Esophagus squamous epithelium (tissue), 5 donors: ENCODE results near the gene ACAP1. TPM values are rescaled to one million over a fixed set of nuclear protein-coding genes. Genes with fewer than 3 reads are reported as not detected.
A peak's percentile ranks its signal among the peaks of the same experiment; 100 is the strongest.

Experiments
- DNase-seq: peaks from one replicate; lab custom pipeline; 2025; lab: John Stamatoyannopoulos, UW
- H3K27ac ChIP-seq, 4 donors: fragments of 200-600 bp; sonication (generic); one replicate each; pipeline ENCODE4 v1.5.1; 2016 to 2019; ENCODE audit warnings: mild to moderate bottlenecking in 1 of 4
- H3K27me3 ChIP-seq, 4 donors: fragments of 200-600 bp; sonication (generic); 1 replicate in 3 of 4; 2 replicates in 1 of 4; pipeline versions ENCODE4 v1.5.1 to v1.6.0; 2017 to 2021; ENCODE audit warnings: antibody characterized with exemption in 1 of 4
- H3K36me3 ChIP-seq, 3 donors: fragments of 200-600 bp; sonication (generic); one replicate each; pipeline ENCODE4 v1.5.1; 2016 to 2019
- H3K4me1 ChIP-seq, 3 donors: fragments of 200-600 bp; sonication (generic); one replicate each; pipeline ENCODE4 v1.5.1; 2017 to 2019
- H3K4me3 ChIP-seq, 4 donors: fragments of 200-600 bp; sonication (generic); 1 replicate in 3 of 4; 2 replicates in 1 of 4; pipeline ENCODE4 v1.5.1; 2016 to 2019; ENCODE audit warnings: mild to moderate bottlenecking in 2 of 4, moderate library complexity in 1 of 4
- H3K9me3 ChIP-seq, 3 donors: fragments of 200-600 bp; sonication (generic); one replicate each; pipeline ENCODE4 v1.5.1; 2016 to 2019
- POLR2A ChIP-seq, 4 donors: fragments of 450-650 bp; IDR thresholded peaks; one replicate each; pipeline ENCODE4 v1.6.1; 2017; ENCODE audit warnings: antibody characterized with exemption in 4 of 4, mild to moderate bottlenecking in 4 of 4, moderate library complexity in 3 of 4
- WGBS, 2 donors: methylation state at CpG; one replicate each; pipeline ENCODE4 v1.1.5; 2018; 5-methylcytosine and 5-hydroxymethylcytosine counted together
- intact Hi-C: fragments of 100-400 bp; cut with DNase I; formaldehyde crosslinking; loops from one replicate; pipeline ENCODE4 v1.15.0; 2022
- total RNA-seq, 4 donors: library from RNA; depleted of rRNA; stranded (reverse); fragments of >200 nt; gene quantifications; one replicate each; pipeline ENCODE4 v1.1.0, GENCODE V29; 2016
- TF ChIP-seq, protein P1 (sequence below), 6 experiments: fragments of 450-650 bp in 4 of 6; fragments of 200-600 bp in 2 of 6; sonication (generic) in 2 of 6; IDR thresholded peaks; one replicate each; pipeline ENCODE4 v1.5.1; 2016 to 2019; ENCODE audit warnings: antibody characterized with exemption in 6 of 6, mild to moderate bottlenecking in 4 of 6, moderate library complexity in 4 of 6
- donor health status: DM: yes; HTN: yes; CAD: no.

The ACAP1 gene
- total RNA-seq, 4 donors from 2014 or later = 3.2 to 5.5 (median 3.8) TPM

DNA sequence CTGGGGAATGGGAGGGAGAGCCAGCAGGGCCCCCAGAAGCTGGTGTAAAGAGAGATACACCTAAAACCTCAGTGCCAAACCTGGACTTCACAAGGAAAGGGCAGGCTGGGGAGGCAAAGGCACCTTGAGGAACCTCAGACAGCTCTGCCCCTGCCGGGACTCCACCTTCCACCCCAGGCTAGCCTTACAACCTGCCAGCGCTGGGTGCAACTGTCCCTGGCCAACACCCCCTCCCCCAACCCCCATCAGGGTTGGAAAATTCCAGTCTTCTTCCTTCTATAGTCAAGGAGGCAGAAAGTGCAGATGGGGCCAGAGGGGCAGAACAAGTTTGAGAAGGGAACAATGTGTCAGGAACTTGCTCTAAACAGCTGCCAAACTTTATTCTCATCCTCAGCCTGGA, 44.1 kb upstream of the ACAP1 start:
- peak overlapping the region; percentile 52 to 84 (median 67) for H3K27ac ChIP-seq
- no peaks in the 10 kb centered on the region for H3K36me3 ChIP-seq
- H3K27me3 ChIP-seq = peaks cover 0 to 71% (median 0%) of the 10 kb centered on the region in 4 donors
- TF ChIP-seq, protein P1, sequence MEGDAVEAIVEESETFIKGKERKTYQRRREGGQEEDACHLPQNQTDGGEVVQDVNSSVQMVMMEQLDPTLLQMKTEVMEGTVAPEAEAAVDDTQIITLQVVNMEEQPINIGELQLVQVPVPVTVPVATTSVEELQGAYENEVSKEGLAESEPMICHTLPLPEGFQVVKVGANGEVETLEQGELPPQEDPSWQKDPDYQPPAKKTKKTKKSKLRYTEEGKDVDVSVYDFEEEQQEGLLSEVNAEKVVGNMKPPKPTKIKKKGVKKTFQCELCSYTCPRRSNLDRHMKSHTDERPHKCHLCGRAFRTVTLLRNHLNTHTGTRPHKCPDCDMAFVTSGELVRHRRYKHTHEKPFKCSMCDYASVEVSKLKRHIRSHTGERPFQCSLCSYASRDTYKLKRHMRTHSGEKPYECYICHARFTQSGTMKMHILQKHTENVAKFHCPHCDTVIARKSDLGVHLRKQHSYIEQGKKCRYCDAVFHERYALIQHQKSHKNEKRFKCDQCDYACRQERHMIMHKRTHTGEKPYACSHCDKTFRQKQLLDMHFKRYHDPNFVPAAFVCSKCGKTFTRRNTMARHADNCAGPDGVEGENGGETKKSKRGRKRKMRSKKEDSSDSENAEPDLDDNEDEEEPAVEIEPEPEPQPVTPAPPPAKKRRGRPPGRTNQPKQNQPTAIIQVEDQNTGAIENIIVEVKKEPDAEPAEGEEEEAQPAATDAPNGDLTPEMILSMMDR (IDR thresholded peaks at IDR 0.05) = no peak
- no peak for TF ChIP-seq POLR2A (IDR thresholded peaks at IDR 0.05)
- no peak overlapping the region for H3K4me3 ChIP-seq
- H3K9me3 ChIP-seq = no peaks in the 10 kb centered on the region
- 20 to 40% methylated on average over 1 of the region's 2 CpGs for WGBS, 2 donors
- H3K4me1 ChIP-seq = peaks cover 32 to 57% (median 37%) of the 10 kb centered on the region in 3 donors
- intact Hi-C loops = no loop called here
- no peak for DNase-seq

DNA sequence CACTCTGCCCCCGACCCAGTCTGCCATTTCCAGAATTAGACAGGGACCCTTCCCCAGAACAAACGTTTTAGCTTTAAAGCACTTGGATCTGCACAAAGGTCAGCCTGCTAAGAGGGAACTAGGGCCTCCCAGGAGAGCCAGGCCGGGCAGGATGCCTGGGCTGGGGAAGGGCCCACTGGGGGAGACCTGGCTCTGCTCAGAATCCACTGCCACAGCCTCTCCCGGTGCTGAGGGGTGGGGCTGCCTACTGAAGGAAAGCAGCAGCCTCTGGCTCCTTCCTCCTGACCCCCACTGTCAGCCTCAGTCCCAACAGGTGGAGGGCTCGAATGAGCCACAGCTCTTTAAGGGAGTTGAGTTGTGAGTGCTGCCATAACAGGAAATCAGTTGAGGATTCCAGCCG, 43.6 kb upstream of the ACAP1 start:
- Histone ChIP-seq H3K27ac (peak overlapping the region; percentile 52 to 84 (median 67)), H3K4me1 (peaks cover 32 to 57% (median 37%) of the 10 kb centered on the region in 3 donors), H3K36me3 (no peaks in the 10 kb centered on the region), H3K27me3 (peaks cover 0 to 70% (median 0%) of the 10 kb centered on the region in 4 donors), H3K4me3 (no peak overlapping the region), H3K9me3 (no peaks in the 10 kb centered on the region)
- no peak for DNase-seq
- WGBS, 2 donors = 4 to 24% methylated on average over 3 to 4 of the region's 6 CpGs
- intact Hi-C loops = no loop called here
- TF ChIP-seq, protein P1 (IDR thresholded peaks at IDR 0.05) = no peak
- TF ChIP-seq POLR2A (IDR thresholded peaks at IDR 0.05) = no peak

DNA sequence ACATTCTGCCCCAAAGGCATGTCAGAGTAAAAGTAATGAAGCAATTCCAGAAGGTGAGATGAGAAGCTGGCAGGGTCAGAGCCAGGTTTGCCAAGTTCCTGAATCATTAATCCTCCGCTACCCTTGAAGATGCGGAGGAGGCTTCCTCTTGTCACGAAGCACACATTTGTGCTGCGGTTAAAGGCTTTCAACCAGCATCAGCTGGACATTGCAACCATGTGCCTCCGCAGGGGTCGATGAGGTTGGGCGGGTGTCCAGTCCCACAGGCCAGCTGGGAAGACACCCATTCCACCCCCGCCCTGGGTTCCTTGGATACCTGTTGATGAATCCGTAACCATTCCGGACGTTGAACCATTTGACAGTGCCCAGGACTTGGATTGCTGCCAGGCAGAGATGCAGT, 43.2 kb upstream of the ACAP1 start:
- H3K4me1 ChIP-seq = peaks cover 32 to 57% (median 37%) of the 10 kb centered on the region in 3 donors
- H3K4me3 ChIP-seq = no peak overlapping the region
- no peak for DNase-seq
- peak overlapping the region; percentile 52 to 84 (median 67) for H3K27ac ChIP-seq
- H3K27me3 ChIP-seq = peaks cover 0 to 66% (median 0%) of the 10 kb centered on the region in 4 donors
- no peaks in the 10 kb centered on the region for H3K36me3 ChIP-seq
- TF ChIP-seq POLR2A (IDR thresholded peaks at IDR 0.05) = no peak
- TF ChIP-seq, protein P1 (IDR thresholded peaks at IDR 0.05) = no peak
- intact Hi-C loops = no loop called here
- no peaks in the 10 kb centered on the region for H3K9me3 ChIP-seq
- 34 to 80% methylated on average over 3 of the region's 11 CpGs for WGBS, 2 donors

DNA sequence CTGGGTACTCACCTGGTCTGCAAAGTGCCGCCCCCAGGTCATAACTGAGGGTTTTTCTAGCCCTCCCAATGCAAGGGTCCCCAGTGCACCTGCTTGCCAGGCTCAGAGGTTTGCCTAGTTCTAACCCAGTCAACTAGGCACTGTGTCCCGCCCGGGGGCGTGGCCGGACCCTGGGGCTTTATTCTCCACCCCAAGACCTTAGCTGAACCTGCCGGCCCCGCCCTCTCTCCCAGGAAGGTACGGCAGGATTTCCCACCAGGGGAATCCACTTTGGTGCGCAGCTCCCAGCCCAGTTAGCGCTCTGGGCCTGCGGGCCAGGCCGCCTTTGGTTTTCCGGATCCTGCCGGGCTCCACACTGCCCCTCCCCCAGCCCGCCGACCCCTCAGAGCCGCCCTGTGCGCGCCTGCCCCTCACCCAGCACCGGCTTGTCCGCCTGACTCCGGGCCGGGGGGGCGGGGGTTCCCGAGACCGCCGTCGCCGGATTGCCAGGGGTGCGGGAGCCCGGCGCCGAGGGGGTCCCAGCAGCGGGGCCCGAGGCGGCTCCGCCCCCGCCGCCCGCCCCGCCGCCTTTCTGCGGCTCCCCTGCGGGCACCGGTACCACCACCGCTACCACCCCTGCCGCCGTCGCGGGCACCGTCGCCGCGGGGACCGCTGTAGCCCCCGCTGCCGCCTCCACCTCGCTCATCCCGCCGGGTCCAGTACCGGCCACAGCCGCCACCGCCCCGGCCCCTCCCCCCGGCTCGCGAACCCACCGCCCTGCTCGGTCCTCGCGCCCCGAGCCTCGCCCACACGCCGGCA, 42.3 kb upstream of the ACAP1 start:
- Histone ChIP-seq H3K27me3 (peaks cover 0 to 63% (median 0%) of the 10 kb centered on the region in 4 donors), H3K4me1 (peaks cover 32 to 57% (median 37%) of the 10 kb centered on the region in 3 donors), H3K27ac (peak overlapping the region; percentile 34 to 84 (median 67)), H3K9me3 (no peaks in the 10 kb centered on the region), H3K4me3 (peak overlapping the region; percentile 12 to 62 (median 40)), H3K36me3 (no peaks in the 10 kb centered on the region)
- no peak for DNase-seq
- TF ChIP-seq, protein P1 (IDR thresholded peaks at IDR 0.05) = no peak
- no peak for TF ChIP-seq POLR2A (IDR thresholded peaks at IDR 0.05)
- intact Hi-C loops = no loop called here
- WGBS, 2 donors = 26 to 30% methylated on average over 2 to 8 of the region's 75 CpGs

DNA sequence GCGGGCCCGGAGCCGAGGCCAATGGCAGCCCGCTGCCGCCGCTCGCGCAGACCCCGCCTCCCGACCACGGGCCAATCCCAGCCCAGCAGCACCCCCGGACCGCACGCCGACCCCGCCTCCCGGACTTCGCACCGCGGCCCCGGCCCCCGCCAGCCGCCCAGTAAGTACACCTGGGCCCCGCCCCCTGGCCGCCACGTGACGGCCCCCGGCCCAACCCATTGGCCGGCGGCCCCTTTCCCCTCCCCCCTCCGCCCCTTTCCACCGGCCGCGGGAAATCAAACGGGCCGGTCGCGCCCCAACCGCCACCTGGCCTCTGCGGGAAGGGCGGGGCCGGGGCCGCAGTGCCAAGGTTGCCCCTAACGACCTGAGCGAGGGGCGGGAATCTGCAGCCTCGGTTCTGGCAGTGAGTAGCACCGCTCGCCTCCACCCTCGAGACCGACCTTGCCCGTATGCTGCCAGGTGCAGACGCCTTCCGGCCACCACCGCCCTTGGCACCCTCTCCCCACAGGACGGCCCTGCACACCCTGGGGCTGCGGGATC, 41.6 kb upstream of the ACAP1 start, which contains the start of gene YBX2:
YBX2 (minus strand) TSS at position 26 of the 540 bp plus-strand sequence. CDS start 139 bp downstream, outside the sequence.
- 0 to 17% methylated on average over 2 to 6 of the region's 57 CpGs for WGBS, 2 donors
- Histone ChIP-seq H3K4me3 (peak within 1 kb of the TSS; percentile 12 to 62 (median 40)), H3K27me3 (peaks cover 0 to 58% (median 0%) of the 10 kb centered on the region in 4 donors), H3K4me1 (peaks cover 32 to 57% (median 37%) of the 10 kb centered on the region in 3 donors), H3K9me3 (no peaks in the 10 kb centered on the region), H3K27ac (peak within 1 kb of the TSS; percentile 34 to 84 (median 67)), H3K36me3 (no peaks in the 10 kb centered on the region)
- intact Hi-C loops = no loop called here
- TF ChIP-seq, protein P1 (IDR thresholded peaks at IDR 0.05) = no peak
- TF ChIP-seq POLR2A (IDR thresholded peaks at IDR 0.05) = no peak
- no peak for DNase-seq
